Endodermal cell (in vitro differentiated cells): ENCODE measurements around the gene APCDD1. TPM values are rescaled to one million over a fixed set of nuclear protein-coding genes. Genes with fewer than 3 reads are reported as not detected.

ENCODE experiments used
- DNase-seq: peaks from one replicate; pipeline ENCODE4 v3.0.0-alpha.2; 2017
- H3K27ac ChIP-seq: 2 replicates; pipeline ENCODE4 v1.5.1; 2013; ENCODE audit warnings: mild to moderate bottlenecking, low read depth, low read length, moderate library complexity
- H3K27me3 ChIP-seq: 2 replicates; pipeline ENCODE4 v1.6.1; 2013; ENCODE audit warnings: mild to moderate bottlenecking, low read length, moderate library complexity; ENCODE audit not compliant: insufficient read depth, control insufficient read depth, poor library complexity, severe bottlenecking
- H3K36me3 ChIP-seq: 2 replicates; pipeline ENCODE4 v1.7.0; 2013; ENCODE audit warnings: mild to moderate bottlenecking, low read length, moderate library complexity; ENCODE audit not compliant: control insufficient read depth, insufficient read depth
- H3K4me1 ChIP-seq: one replicate; pipeline ENCODE4 v1.7.0; 2013; ENCODE audit warnings: low read length; ENCODE audit not compliant: control insufficient read depth, insufficient read depth
- H3K4me3 ChIP-seq: 2 replicates; pipeline ENCODE4 v1.5.1; 2013; ENCODE audit warnings: mild to moderate bottlenecking, low read length, moderate library complexity
- H3K9ac ChIP-seq: 2 replicates; pipeline ENCODE4 v1.6.1; 2013; ENCODE audit warnings: mild to moderate bottlenecking, low read length, moderate library complexity; ENCODE audit not compliant: poor library complexity, severe bottlenecking; ENCODE audit errors: extremely low read depth
- H3K9me3 ChIP-seq: 2 replicates; pipeline ENCODE4 v1.6.1; 2013; ENCODE audit warnings: mild to moderate bottlenecking, low read length, moderate library complexity; ENCODE audit not compliant: control insufficient read depth
- H3K27ac Mint-ChIP-seq: 2 replicates; pipeline ENCODE4 v1.8.0; 2020; ENCODE audit warnings: mixed read lengths
- H3K27me3 Mint-ChIP-seq: 2 replicates; pipeline ENCODE4 v1.8.0; 2021; ENCODE audit warnings: mild to moderate bottlenecking, mixed read lengths; ENCODE audit not compliant: insufficient read depth
- H3K36me3 Mint-ChIP-seq: 2 replicates; pipeline ENCODE4 v1.8.0; 2020; ENCODE audit warnings: low read depth, mixed read lengths
- H3K4me1 Mint-ChIP-seq: 2 replicates; pipeline ENCODE4 v1.8.0; 2020; ENCODE audit warnings: mixed read lengths
- H3K4me3 Mint-ChIP-seq: 2 replicates; pipeline ENCODE4 v1.8.0; 2020; ENCODE audit warnings: mild to moderate bottlenecking, moderate library complexity, mixed read lengths
- H3K9me3 Mint-ChIP-seq: 2 replicates; pipeline ENCODE4 v1.8.0; 2020; ENCODE audit warnings: mild to moderate bottlenecking, mixed read lengths
- WGBS, 2 experiments: methylation state at CpG; one replicate each; pipeline versions ENCODE4 v1.1.5 to v1.1.7; 2013; ENCODE audit warnings: missing lambda C conversion rate in 2 of 2, mixed read lengths in 1 of 2; ENCODE audit not compliant: insufficient coverage in 1 of 2, insufficient read length in 1 of 2; 5-methylcytosine and 5-hydroxymethylcytosine counted together
- total RNA-seq, 2 donors: library from RNA; stranded (reverse); fragmentation: NEBNext Ultra II Directional in 1 of 2; extraction: Animal tissue kit (Norgen Biotek cat#: 25700) in 1 of 2; gene quantifications; 2 replicates in 1 of 2; 3 replicates in 1 of 2; pipeline ENCODE4 v1.2.1, GENCODE V29; 2021
- TF ChIP-seq, protein P1 (sequence below): fragments of 200-600 bp; sonication (generic); conservative IDR thresholded peaks from 2 replicates; pipeline ENCODE4 v1.5.0; 2021; ENCODE audit warnings: antibody characterized with exemption, mild to moderate bottlenecking

The APCDD1 gene
- total RNA-seq, 2 donors from 2014 or later: 6.5 to 9.0 TPM

DNA sequence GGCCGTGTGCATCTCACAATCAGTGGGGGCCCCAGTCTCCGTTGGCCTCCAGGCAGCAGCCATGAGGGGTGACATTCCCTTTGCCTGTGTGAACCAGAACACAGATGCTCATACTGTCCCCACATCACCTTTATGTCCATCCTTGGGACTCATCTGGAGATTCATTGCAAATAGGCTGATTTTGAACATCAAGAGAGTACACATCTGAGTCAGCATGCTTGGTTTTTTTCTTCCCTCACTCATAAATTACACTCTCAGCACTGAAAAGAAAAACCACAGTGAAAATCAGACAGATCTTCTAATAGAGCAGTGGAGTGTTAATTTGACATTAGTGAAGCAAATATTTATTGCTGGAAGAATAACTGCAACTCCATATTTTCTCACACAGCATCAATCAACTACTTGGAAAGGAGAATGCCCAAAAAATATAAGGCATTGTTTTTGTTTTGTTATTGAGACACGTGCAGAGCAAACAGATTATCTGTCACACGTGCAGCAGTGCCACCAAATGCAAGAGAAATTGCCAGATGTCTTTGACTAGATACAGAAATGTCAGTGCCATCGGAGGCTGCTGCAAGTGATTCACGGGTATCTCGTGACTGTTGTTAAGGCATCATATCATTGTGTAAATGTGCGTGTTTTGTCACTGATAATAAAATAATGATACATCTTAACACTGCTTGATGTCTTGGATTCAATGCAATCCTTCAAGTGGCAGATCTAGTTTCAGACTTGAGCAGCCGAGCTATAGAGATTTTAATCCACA lies 10.9 kb downstream of the APCDD1 start:
- Histone ChIP-seq H3K27me3 (no peaks in the 10 kb centered on the region), H3K9ac (no peak overlapping the region), H3K4me1 (no peaks in the 10 kb centered on the region), H3K36me3 (peaks cover 5% of the 10 kb centered on the region), H3K27ac (no peak overlapping the region), H3K4me3 (no peak overlapping the region), H3K9me3 (no peaks in the 10 kb centered on the region)
- TF ChIP-seq, protein P1, sequence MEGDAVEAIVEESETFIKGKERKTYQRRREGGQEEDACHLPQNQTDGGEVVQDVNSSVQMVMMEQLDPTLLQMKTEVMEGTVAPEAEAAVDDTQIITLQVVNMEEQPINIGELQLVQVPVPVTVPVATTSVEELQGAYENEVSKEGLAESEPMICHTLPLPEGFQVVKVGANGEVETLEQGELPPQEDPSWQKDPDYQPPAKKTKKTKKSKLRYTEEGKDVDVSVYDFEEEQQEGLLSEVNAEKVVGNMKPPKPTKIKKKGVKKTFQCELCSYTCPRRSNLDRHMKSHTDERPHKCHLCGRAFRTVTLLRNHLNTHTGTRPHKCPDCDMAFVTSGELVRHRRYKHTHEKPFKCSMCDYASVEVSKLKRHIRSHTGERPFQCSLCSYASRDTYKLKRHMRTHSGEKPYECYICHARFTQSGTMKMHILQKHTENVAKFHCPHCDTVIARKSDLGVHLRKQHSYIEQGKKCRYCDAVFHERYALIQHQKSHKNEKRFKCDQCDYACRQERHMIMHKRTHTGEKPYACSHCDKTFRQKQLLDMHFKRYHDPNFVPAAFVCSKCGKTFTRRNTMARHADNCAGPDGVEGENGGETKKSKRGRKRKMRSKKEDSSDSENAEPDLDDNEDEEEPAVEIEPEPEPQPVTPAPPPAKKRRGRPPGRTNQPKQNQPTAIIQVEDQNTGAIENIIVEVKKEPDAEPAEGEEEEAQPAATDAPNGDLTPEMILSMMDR: no peak
- Mint-ChIP-seq H3K27me3 (no peaks in the 10 kb centered on the region), H3K9me3 (no peaks in the 10 kb centered on the region), H3K36me3 (no peaks in the 10 kb centered on the region), H3K27ac (no peak overlapping the region), H3K4me1 (peaks cover 17% of the 10 kb centered on the region), H3K4me3 (no peak overlapping the region)
- WGBS, 2 experiments: 88 to 93% methylated on average over 7 to 9 of the region's 9 CpGs
- no peak for DNase-seq

DNA sequence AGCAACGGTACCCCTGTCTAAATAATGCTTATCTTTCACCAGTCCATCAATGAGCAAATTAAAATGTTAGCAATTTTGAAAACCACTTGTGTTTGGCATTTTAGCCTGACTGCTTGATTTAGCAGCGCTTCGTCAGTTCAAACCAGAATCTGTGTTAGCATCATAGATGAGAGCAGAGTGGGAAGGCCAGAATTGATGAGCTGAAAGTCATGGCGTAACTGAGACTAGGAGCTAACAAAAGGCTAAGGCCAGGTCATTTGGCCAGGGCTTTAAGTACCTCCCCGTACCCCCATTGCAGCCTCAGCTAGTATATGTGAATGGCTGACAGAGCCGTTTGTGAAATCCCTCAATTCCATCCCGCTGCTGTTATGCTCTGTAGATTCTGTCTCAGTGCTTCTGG lies 16.0 kb downstream of the APCDD1 start:
- Mint-ChIP-seq H3K4me1 (peaks cover 17% of the 10 kb centered on the region), H3K27me3 (no peaks in the 10 kb centered on the region)
- no peak for DNase-seq

DNA sequence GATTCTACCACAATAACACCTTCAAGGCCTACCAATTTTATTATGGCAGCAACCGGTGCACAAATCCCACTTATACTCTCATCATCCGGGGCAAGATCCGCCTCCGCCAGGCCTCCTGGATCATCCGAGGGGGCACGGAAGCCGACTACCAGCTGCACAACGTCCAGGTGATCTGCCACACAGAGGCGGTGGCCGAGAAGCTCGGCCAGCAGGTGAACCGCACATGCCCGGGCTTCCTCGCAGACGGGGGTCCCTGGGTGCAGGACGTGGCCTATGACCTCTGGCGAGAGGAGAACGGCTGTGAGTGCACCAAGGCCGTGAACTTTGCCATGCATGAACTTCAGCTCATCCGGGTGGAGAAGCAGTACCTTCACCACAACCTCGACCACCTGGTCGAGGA lies 17.1 kb downstream of the APCDD1 start:
- DNase-seq: no peak
- peaks cover 23% of the 10 kb centered on the region for H3K4me1 Mint-ChIP-seq
- no peak overlapping the region for H3K27ac Mint-ChIP-seq
- Histone ChIP-seq H3K36me3 (peaks cover 5% of the 10 kb centered on the region), H3K4me3 (no peak overlapping the region), H3K9ac (no peak overlapping the region), H3K4me1 (no peaks in the 10 kb centered on the region), H3K9me3 (no peaks in the 10 kb centered on the region), H3K27me3 (no peaks in the 10 kb centered on the region), H3K27ac (no peak overlapping the region)
- TF ChIP-seq, protein P1: no peak
- H3K4me3 Mint-ChIP-seq: no peak overlapping the region
- H3K27me3 Mint-ChIP-seq: peaks cover 2% of the 10 kb centered on the region
- WGBS, 2 experiments: 93 to 98% methylated on average over 11 to 22 of the region's 22 CpGs
- H3K9me3 Mint-ChIP-seq: no peaks in the 10 kb centered on the region
- peaks cover 24% of the 10 kb centered on the region for H3K36me3 Mint-ChIP-seq

More for the DNA sequence above, 16.0 kb downstream of the APCDD1 start:
- TF ChIP-seq, protein P1: no peak
- Histone ChIP-seq H3K36me3 (peaks cover 5% of the 10 kb centered on the region), H3K9me3 (no peaks in the 10 kb centered on the region), H3K9ac (no peak overlapping the region), H3K4me3 (no peak overlapping the region), H3K4me1 (no peaks in the 10 kb centered on the region), H3K27me3 (no peaks in the 10 kb centered on the region), H3K27ac (no peak overlapping the region)
- Mint-ChIP-seq H3K27ac (no peak overlapping the region), H3K36me3 (peaks cover 24% of the 10 kb centered on the region), H3K4me3 (no peak overlapping the region), H3K9me3 (no peaks in the 10 kb centered on the region)
- 93 to 96% methylated on average over 6 to 7 of the region's 7 CpGs for WGBS, 2 experiments
